LHCN-M2 (cell line): ENCODE results near the gene ZNF629. TPM values are rescaled to one million over a fixed set of nuclear protein-coding genes. Genes with fewer than 3 reads are reported as not detected.

Experiments used
- DNase-seq: peaks from one replicate; pipeline ENCODE4 v3.0.0-alpha.2; 2012; ENCODE audit warnings: low read depth
- total RNA-seq: library from RNA; depleted of rRNA; stranded (reverse); fragments of >200 nt; gene quantifications from 2 replicates; pipeline ENCODE4 v1.2.3, GENCODE V29; 2014

ZNF629 gene
- total RNA-seq, 1 experiment from 2014 or later = 20.8 TPM

GRCh38 chr16:30786115-30786935 lies 680 bp downstream of the ZNF629 start:
- peak; percentile 68 for DNase-seq

GRCh38 chr16:30785126-30786106 lies 1.6 kb downstream of the ZNF629 start:
- DNase-seq = no peak

GRCh38 chr16:30784215-30784614 lies 2.8 kb downstream of the ZNF629 start:
- no peak for DNase-seq

GRCh38 chr16:30783280-30784109 lies 3.5 kb downstream of the ZNF629 start:
- DNase-seq = no peak

GRCh38 chr16:30782486-30783279 lies 4.3 kb downstream of the ZNF629 start:
- no peak for DNase-seq

GRCh38 chr16:30780549-30780948 lies 6.5 kb downstream of the ZNF629 start:
- no peak for DNase-seq

- no peak for DNase-seq
These were observed 7.0 kb downstream of the ZNF629 start for GRCh38 chr16:30780021-30780420.

GRCh38 chr16:30779596-30779995 lies 7.4 kb downstream of the ZNF629 start:
- DNase-seq = no peak

- DNase-seq = no peak
These were observed 8.3 kb downstream of the ZNF629 start for GRCh38 chr16:30778549-30779244.

- DNase-seq = peak; percentile 38
These were observed 9.3 kb downstream of the ZNF629 start for GRCh38 chr16:30777591-30778297.

GRCh38 chr16:30775392-30776188 lies 11.4 kb downstream of the ZNF629 start:
- peak; percentile 87 for DNase-seq

GRCh38 chr16:30775131-30775391 lies 11.9 kb downstream of the ZNF629 start:
- no peak for DNase-seq

GRCh38 chr16:30774367-30775130 lies 12.5 kb downstream of the ZNF629 start:
- DNase-seq = no peak

GRCh38 chr16:30773826-30774225 lies 13.2 kb downstream of the ZNF629 start:
- no peak for DNase-seq

- no peak for DNase-seq
These were observed 15.3 kb downstream of the ZNF629 start for GRCh38 chr16:30771726-30772125.

- no peak for DNase-seq
These were observed 17.5 kb downstream of the ZNF629 start for GRCh38 chr16:30769379-30770089.

- DNase-seq = no peak
These were observed 18.3 kb downstream of the ZNF629 start for GRCh38 chr16:30768583-30769181.
